IPS DF 6.9 (cell line): ENCODE results near the gene NCAPH2.

Source experiments
- DNase-seq: peaks from one replicate; pipeline ENCODE4 v3.0.0-alpha.2; 2013; ENCODE audit warnings: low read depth, low spot score
- H3K27ac ChIP-seq: one replicate; pipeline ENCODE4 v1.5.1; 2013; ENCODE audit warnings: low read length, control low read depth
- H3K27me3 ChIP-seq: 2 replicates; pipeline ENCODE4 v1.6.1; 2013; ENCODE audit warnings: mild to moderate bottlenecking, low read length; ENCODE audit not compliant: control insufficient read depth, insufficient read depth
- H3K36me3 ChIP-seq: 2 replicates; pipeline ENCODE4 v1.6.1; 2013; ENCODE audit warnings: low read length; ENCODE audit not compliant: control insufficient read depth, insufficient read depth
- H3K4me1 ChIP-seq: 2 replicates; pipeline ENCODE4 v1.6.1; 2013; ENCODE audit warnings: low read length; ENCODE audit not compliant: control insufficient read depth, insufficient read depth
- H3K4me3 ChIP-seq: 2 replicates; pipeline ENCODE4 v1.5.1; 2013; ENCODE audit warnings: mild to moderate bottlenecking, low read length
- H3K9me3 ChIP-seq: 2 replicates; pipeline ENCODE4 v1.6.1; 2013; ENCODE audit warnings: low read length, inconsistent platforms; ENCODE audit not compliant: control insufficient read depth, insufficient read depth
- WGBS: extraction: QIAGEN DNeasy Blood & Tissue Kit; methylation state at CpG from one replicate; pipeline ENCODE4 v1.1.7; 2013; ENCODE audit warnings: mixed read lengths, missing lambda C conversion rate; ENCODE audit not compliant: insufficient read length, insufficient coverage; 5-methylcytosine and 5-hydroxymethylcytosine counted together

The NCAPH2 gene

DNA sequence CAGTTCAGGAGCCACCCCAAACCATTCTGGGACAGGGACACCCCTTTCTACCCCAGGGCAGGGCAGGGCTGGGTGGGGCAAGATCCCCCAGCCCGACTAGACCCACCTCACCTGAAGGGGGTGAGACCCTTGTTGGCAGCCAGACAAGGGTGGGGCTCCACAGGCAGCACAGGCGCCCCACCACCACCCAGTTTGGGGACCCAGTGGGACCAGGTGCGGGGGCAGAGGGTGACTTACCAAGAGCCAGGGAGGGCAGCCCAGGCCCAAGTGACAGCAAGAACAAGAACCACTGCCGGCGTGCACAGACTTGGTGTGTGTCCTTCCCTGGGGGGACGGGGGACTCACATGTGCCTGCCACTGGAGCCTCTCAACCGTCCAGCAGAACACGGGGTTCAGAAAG, 24.5 kb upstream of the NCAPH2 start:
- no CpG with 5 or more reads among the region's 8 CpGs for WGBS
- peaks cover 4% of the 10 kb centered on the region; the same call in 1 of the 2 replicates for H3K27me3 ChIP-seq
- peaks cover 3% of the 10 kb centered on the region; the same call in 1 of the 2 replicates for H3K36me3 ChIP-seq
- H3K9me3 ChIP-seq, result no peaks in the 10 kb centered on the region
- no peak overlapping the region for H3K4me3 ChIP-seq
- no peaks in the 10 kb centered on the region for H3K4me1 ChIP-seq
- no peak overlapping the region for H3K27ac ChIP-seq
- no peak for DNase-seq

DNA sequence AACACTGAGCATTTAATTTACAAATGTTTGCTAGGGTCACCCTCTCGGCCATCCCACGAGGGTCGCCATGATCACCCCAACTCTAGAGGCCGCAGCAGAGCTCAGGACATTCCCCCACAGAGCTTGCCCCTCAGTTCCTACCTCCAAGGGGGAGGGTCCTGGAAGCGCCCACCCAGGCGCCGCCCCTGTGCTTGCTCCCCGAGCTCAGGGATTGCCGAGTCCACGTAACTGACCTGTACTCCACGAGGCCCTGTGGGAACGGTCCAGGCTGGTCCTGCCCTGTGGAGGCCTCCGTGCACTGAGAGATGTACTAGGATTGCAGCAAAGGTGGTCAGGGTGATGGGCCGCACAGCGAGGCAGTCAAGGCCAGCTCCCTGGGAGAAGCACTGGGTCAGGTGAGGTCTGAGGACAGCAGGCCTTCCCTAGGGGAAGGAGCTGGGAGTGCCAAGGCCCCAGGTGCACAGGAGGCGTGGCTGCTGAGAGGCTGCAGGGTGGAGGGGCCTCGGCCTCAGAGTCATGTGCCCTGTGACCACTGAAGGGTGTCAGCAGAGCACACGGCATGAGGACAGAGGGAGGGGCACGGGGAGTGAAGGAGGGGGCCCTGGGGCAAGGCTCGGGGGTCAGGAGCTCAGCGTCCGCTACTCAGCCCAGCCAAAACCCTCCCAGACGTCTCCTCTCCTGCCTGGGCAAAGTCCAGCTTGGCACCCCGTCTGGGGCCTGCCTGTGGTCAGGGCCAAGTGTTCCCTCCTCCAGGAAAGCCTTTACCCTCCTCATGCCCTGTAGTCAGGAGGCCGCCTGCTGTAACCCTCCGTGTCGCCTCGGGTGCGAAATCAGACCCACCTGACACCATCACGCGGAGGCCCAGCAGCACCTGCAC, 23.8 kb upstream of the NCAPH2 start:
- H3K36me3 ChIP-seq, result peaks cover 3% of the 10 kb centered on the region; the same call in 1 of the 2 replicates
- H3K4me3 ChIP-seq, result no peak overlapping the region
- H3K4me1 ChIP-seq, result no peaks in the 10 kb centered on the region
- no CpG with 5 or more reads among the region's 31 CpGs for WGBS
- no peak for DNase-seq
- no peaks in the 10 kb centered on the region for H3K9me3 ChIP-seq
- H3K27ac ChIP-seq, result no peak overlapping the region
- H3K27me3 ChIP-seq, result peaks cover 4% of the 10 kb centered on the region; the same call in 1 of the 2 replicates

DNA sequence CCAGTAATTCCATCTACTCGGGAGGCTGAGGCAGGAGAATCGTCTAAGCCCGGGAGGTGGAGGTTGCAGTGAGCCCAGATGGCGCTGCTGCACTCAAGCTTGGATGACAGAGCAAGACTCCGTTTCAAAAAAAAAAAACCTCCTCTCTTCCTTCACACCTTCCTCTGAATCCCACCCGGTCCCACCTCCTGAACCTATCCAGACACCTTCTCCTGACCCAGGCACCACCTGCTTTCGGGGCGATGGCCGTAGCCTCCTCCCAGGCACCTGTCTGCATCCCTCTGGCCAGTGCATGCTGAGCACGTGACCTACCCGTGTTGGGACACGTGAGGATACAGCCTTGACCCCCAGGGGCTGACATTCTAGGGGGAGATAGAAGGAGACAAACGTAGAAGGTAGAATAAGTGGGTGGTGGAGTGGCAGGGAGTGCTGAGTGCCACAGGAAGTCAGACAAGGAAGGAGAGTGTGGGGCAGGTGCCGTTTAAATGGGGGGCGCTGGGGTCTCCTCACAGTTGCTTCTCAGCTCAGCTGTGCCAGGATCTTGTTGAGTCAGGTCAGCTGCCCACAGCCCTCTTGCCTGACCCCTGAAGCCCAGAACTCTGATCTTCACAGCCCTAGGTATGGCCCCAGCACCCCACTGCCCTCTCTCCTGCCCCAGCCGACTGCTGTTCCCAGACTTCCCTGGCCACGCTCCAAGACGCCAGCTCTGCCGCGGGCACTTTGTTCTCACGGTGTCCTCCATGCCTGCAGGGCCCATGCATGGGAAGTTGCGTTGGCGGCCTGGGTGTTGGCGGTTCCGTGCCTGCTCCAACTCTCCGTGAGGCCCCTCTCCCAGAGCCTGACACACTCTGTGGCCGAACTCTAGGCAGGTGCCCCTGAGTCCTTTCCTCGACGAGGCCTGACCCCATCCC, 22.5 kb upstream of the NCAPH2 start:
- H3K4me3 ChIP-seq, result no peak overlapping the region
- no peaks in the 10 kb centered on the region for H3K9me3 ChIP-seq
- H3K27ac ChIP-seq, result no peak overlapping the region
- DNase-seq, result no peak
- H3K4me1 ChIP-seq, result no peaks in the 10 kb centered on the region
- no peaks in the 10 kb centered on the region; the same call in 1 of the 2 replicates for H3K27me3 ChIP-seq
- H3K36me3 ChIP-seq, result peaks cover 3% of the 10 kb centered on the region; the same call in 1 of the 2 replicates
- WGBS, result no CpG with 5 or more reads among the region's 29 CpGs

DNA sequence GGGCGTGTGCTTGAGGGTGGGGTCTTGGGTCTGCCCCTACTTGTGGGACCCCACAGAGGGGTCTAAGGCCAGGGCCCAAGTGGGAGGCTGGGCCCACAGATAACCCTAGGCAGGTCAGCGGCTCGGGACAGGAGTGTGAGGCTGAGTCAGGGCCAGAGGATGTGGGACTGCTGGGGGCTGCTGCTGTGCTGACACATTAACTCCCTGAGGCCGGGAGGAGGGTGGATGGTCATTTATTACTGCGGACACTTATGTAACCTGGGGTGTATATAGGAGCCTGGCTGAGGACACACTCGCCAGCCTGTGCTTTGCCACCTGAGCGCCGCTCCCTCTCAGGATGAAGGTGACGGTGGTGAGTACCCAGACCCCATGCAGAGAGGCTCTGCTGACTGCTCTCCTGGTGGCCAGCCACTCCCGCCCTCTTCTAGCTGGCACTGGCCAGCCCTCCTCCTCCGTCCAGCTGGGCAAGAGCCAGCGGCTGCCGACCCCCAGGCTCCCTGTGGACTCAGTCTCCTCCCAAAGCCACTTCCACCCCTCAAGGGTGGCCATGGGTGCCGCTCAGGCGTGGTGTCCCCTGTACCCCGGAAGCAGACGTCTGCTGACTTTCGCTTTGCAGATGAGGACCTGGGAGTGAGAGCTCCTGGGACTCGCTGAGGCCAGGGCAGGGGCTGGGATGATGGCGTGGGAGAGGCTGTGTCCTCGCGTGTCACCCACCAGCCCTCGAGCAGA, 21.3 kb upstream of the NCAPH2 start, which contains the start of gene MIOX:
Gene MIOX (plus strand): TSS at position 299 of the 729 bp plus-strand sequence. CDS start 39 bp downstream, at position 338.
- no CpG with 5 or more reads among the region's 23 CpGs for WGBS
- no peak for DNase-seq
- H3K27me3 ChIP-seq, result no peaks in the 10 kb centered on the region
- H3K9me3 ChIP-seq, result no peaks in the 10 kb centered on the region
- no peak within 1 kb of the TSS for H3K4me3 ChIP-seq
- no peak within 1 kb of the TSS for H3K27ac ChIP-seq
- peaks cover 3% of the 10 kb centered on the region; the same call in 1 of the 2 replicates for H3K36me3 ChIP-seq
- H3K4me1 ChIP-seq, result no peaks in the 10 kb centered on the region

DNA sequence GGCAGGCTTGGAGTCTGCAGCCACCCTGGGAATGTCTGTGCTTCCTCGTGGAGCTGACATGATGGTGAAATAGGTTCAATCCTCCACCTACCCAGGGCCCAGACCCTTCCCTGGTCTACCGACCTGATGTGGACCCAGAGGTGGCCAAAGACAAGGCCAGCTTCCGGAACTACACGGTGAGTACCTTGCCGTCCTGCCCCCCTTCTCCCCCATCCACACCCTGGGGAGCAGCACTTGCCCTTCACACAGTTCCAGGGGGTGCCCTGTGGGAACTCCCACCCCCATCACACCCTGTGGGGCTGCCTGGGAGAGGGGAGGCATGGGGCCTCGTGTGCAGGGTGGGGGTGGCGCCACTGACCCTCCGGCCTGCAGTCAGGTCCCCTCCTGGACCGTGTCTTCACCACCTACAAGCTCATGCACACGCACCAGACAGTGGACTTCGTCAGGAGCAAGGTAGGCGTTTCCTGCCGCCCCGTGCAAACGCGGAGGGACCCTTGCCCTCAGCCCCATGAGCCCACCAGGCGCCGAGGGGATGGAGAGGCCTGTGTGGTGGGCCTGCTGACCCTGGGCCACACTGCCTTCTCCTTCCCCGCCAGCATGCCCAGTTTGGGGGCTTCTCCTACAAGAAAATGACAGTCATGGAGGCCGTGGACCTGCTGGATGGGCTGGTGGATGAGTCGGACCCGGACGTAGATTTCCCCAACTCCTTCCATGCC, 20.6 kb upstream of the NCAPH2 start:
- Histone ChIP-seq H3K4me1 (no peaks in the 10 kb centered on the region), H3K36me3 (peaks cover 3% of the 10 kb centered on the region; the same call in 1 of the 2 replicates), H3K4me3 (no peak overlapping the region), H3K27ac (no peak overlapping the region), H3K9me3 (no peaks in the 10 kb centered on the region), H3K27me3 (no peaks in the 10 kb centered on the region)
- WGBS, result no CpG with 5 or more reads among the region's 23 CpGs
- no peak for DNase-seq

DNA sequence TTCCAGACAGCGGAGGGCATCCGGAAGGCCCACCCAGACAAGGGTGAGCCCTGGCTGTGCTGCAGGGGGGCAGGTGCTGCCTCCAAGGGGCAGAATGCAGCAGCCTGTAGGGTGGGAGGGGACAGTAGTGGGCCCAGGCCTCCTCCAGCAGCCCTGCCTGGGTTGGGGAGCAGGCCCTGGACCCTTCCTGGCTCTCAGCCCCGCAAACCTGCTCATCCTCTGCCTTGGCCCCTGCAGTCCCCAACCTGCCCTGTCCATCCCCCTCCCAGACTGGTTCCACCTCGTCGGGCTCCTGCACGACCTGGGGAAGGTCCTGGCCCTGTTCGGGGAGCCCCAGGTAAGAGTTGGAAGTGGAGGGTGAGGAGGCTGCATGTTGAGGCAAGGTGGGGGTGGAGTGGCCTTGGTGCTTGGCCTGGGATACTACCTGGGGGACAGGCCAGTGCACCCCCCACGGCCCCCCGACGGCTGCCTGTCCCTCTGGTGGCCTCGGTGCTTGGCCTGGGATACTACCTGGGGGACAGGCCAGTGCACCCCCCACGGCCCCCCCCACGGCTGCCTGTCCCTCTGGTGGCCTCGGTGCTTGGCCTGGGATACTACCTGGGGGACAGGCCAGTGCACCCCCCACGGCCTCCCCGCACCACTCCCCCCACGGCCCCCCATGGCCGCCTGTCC, 19.9 kb upstream of the NCAPH2 start:
- no peak for DNase-seq
- no peaks in the 10 kb centered on the region for H3K27me3 ChIP-seq
- no peaks in the 10 kb centered on the region for H3K4me1 ChIP-seq
- no peaks in the 10 kb centered on the region for H3K36me3 ChIP-seq
- no peaks in the 10 kb centered on the region for H3K9me3 ChIP-seq
- no CpG with 5 or more reads among the region's 18 CpGs for WGBS
- no peak overlapping the region for H3K4me3 ChIP-seq
- H3K27ac ChIP-seq, result no peak overlapping the region

DNA sequence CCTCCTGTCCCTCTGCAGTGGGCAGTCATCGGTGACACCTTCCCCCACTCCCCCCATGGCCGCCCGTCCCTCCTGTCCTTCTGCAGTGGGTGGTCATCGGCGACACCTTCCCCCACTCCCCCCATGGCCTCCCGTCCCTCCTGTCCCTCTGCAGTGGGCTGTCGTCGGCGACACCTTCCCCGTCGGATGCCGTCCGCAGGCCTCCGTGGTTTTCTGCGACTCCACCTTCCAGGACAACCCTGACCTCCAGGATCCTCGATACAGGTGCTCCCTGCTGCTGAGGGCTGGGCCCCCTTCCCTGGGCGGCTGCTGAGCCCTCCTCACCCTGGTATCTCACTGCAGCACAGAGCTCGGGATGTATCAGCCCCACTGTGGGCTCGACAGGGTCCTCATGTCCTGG, 19.1 kb upstream of the NCAPH2 start:
- no peaks in the 10 kb centered on the region for H3K9me3 ChIP-seq
- no peaks in the 10 kb centered on the region for H3K4me1 ChIP-seq
- no peaks in the 10 kb centered on the region for H3K36me3 ChIP-seq
- H3K27ac ChIP-seq, result no peak overlapping the region
- DNase-seq, result no peak
- WGBS, result no CpG with 5 or more reads among the region's 19 CpGs
- no peaks in the 10 kb centered on the region for H3K27me3 ChIP-seq
- H3K4me3 ChIP-seq, result no peak overlapping the region

DNA sequence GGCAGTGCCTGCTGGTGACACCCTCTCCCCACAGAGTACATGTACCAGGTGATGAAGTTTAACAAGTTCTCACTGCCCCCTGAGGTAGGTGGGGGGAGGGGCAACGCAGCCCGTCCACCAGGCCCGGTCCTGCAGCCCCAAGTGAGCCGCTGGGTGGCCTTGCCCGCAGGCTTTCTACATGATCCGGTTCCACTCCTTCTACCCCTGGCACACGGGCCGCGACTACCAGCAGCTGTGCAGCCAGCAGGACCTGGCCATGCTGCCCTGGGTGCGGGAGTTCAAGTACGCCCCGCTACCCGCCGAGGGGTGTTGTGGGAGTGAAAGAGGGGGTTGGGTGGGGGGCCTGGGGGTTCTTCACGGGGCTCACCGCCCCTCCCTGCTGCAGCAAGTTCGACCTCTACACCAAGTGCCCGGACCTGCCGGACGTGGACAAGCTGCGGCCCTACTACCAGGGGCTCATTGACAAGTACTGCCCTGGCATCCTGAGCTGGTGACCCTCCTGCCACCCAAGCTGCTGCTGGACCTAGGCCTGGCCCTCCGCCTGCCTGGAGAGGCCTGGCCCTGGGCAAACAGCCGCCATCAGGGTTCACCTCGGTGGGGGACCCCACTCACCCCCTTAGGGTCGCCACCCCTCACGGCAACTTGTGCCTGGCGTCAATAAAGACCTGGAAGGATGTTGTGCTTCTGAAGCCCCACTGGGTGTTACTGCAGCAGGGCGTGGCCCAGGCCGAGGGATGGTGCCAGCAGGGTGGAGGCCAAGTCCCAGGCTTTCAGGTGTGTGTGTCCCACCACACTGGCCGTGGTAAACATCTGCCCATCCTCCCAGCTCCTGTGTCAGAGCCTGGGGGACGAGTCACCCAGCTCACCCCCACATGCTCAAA, 18.4 kb upstream of the NCAPH2 start:
- WGBS, result no CpG with 5 or more reads among the region's 31 CpGs
- no peaks in the 10 kb centered on the region for H3K9me3 ChIP-seq
- H3K4me3 ChIP-seq, result no peak overlapping the region
- no peaks in the 10 kb centered on the region for H3K4me1 ChIP-seq
- no peaks in the 10 kb centered on the region for H3K36me3 ChIP-seq
- H3K27me3 ChIP-seq, result no peaks in the 10 kb centered on the region
- DNase-seq, result no peak
- H3K27ac ChIP-seq, result no peak overlapping the region
